Glutamatergic neuron (in vitro differentiated cells): ENCODE results near the gene TCTN1. TPM values are rescaled to one million over a fixed set of nuclear protein-coding genes. Genes with fewer than 3 reads are reported as not detected.

Experiments used
- DNase-seq: peaks from one replicate; pipeline ENCODE4 v3.0.0; 2022
- H3K27ac Mint-ChIP-seq: one replicate; pipeline ENCODE4 v1.8.0; 2020; ENCODE audit warnings: mild to moderate bottlenecking, mixed read lengths, inconsistent platforms; ENCODE audit not compliant: unreplicated experiment
- H3K27me3 Mint-ChIP-seq: one replicate; pipeline ENCODE4 v1.8.0; 2020; ENCODE audit warnings: mild to moderate bottlenecking, moderate library complexity, mixed read lengths, inconsistent platforms; ENCODE audit not compliant: unreplicated experiment
- H3K36me3 Mint-ChIP-seq: one replicate; pipeline ENCODE4 v1.8.0; 2020; ENCODE audit warnings: mild to moderate bottlenecking, mixed read lengths, inconsistent platforms; ENCODE audit not compliant: unreplicated experiment
- H3K4me1 Mint-ChIP-seq: one replicate; pipeline ENCODE4 v1.8.0; 2020; ENCODE audit warnings: mild to moderate bottlenecking, low read depth, mixed read lengths, inconsistent platforms; ENCODE audit not compliant: unreplicated experiment
- H3K4me3 Mint-ChIP-seq: one replicate; pipeline ENCODE4 v1.8.0; 2020; ENCODE audit warnings: mild to moderate bottlenecking, mixed read lengths, inconsistent platforms; ENCODE audit not compliant: unreplicated experiment
- H3K9me3 Mint-ChIP-seq: one replicate; pipeline ENCODE4 v1.8.0; 2020; ENCODE audit warnings: mild to moderate bottlenecking, moderate library complexity, mixed read lengths, inconsistent platforms; ENCODE audit not compliant: unreplicated experiment
- total RNA-seq: library from RNA; stranded (reverse); fragmentation: NEBNext Ultra II Directional; extraction: Animal tissue kit (Norgen Biotek cat#: 25700); gene quantifications from one replicate; pipeline ENCODE4 v1.2.1, GENCODE V29; 2021; ENCODE audit not compliant: unreplicated experiment
- TF ChIP-seq, protein P1 (sequence below): fragments of 200-600 bp; sonication (generic); IDR thresholded peaks from one replicate; pipeline ENCODE4 v1.5.0; 2021; ENCODE audit not compliant: partially characterized antibody, unreplicated experiment

The TCTN1 gene
- total RNA-seq, 1 donor from 2014 or later: 21.8 TPM

DNA sequence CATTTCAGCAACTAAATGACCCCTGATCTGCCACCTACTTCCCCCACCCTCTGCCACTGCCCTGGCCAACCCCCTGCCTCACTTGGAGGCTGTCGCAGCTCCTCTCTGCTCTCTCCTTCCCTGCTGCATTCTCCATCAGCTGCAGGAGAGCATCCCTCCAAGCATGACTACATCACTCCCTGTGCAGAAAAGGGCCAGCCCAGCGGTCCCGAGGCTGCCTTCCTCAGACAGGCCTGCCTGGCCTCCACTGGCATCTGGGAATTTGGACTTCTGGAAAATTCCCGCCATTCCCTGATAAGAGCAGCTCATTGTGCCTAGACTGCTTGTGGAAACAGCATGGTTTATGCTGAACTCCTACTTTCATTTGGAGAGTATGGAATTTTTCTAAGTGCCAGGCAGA is 62.2 kb downstream of the TCTN1 start:
- H3K27me3 Mint-ChIP-seq: peaks cover 2% of the 10 kb centered on the region
- no peaks in the 10 kb centered on the region for H3K9me3 Mint-ChIP-seq
- H3K4me1 Mint-ChIP-seq: no peaks in the 10 kb centered on the region
- no peak overlapping the region for H3K27ac Mint-ChIP-seq
- peaks cover 5% of the 10 kb centered on the region for H3K36me3 Mint-ChIP-seq
- no peak for DNase-seq
- no peak overlapping the region for H3K4me3 Mint-ChIP-seq
- TF ChIP-seq, protein P1, sequence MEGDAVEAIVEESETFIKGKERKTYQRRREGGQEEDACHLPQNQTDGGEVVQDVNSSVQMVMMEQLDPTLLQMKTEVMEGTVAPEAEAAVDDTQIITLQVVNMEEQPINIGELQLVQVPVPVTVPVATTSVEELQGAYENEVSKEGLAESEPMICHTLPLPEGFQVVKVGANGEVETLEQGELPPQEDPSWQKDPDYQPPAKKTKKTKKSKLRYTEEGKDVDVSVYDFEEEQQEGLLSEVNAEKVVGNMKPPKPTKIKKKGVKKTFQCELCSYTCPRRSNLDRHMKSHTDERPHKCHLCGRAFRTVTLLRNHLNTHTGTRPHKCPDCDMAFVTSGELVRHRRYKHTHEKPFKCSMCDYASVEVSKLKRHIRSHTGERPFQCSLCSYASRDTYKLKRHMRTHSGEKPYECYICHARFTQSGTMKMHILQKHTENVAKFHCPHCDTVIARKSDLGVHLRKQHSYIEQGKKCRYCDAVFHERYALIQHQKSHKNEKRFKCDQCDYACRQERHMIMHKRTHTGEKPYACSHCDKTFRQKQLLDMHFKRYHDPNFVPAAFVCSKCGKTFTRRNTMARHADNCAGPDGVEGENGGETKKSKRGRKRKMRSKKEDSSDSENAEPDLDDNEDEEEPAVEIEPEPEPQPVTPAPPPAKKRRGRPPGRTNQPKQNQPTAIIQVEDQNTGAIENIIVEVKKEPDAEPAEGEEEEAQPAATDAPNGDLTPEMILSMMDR: no peak

DNA sequence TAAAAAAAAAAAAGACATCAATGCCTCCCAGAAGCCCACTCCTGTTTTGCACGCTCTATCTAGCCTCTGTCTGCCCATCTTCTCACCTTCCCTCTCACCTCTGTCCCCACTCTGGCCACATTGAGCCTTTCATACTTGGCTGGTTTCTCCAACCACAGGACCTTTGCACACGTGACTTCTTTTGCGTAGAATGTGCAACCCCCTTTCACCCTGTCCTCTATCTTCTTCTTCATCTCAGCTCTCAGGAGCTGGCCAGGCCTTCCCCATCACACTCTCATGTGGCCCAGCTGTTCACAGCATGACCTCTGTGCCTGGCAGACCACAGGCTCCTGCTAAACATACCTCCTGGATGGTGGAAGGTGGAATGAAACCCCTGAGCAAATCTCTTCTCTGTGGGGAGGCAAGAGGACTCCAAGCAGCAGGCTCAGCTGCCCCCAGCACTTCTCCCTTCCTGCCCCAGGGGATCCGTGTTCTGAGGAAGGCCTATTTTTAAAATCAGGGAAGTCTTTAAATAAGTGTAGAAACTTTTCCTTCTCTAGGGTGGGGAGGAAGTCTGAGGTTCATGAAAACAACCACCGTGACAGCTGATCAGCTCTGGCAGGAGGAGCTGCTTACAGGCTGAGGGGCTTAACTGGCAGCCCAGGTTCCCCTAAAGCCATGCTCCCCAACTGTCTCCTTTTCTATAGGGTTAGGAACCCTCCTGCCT is 63.4 kb downstream of the TCTN1 start:
- no peaks in the 10 kb centered on the region for H3K9me3 Mint-ChIP-seq
- H3K36me3 Mint-ChIP-seq: peaks cover 5% of the 10 kb centered on the region
- TF ChIP-seq, protein P1: no peak
- no peaks in the 10 kb centered on the region for H3K4me1 Mint-ChIP-seq
- DNase-seq: no peak
- peaks cover 2% of the 10 kb centered on the region for H3K27me3 Mint-ChIP-seq
- H3K27ac Mint-ChIP-seq: no peak overlapping the region
- H3K4me3 Mint-ChIP-seq: no peak overlapping the region

DNA sequence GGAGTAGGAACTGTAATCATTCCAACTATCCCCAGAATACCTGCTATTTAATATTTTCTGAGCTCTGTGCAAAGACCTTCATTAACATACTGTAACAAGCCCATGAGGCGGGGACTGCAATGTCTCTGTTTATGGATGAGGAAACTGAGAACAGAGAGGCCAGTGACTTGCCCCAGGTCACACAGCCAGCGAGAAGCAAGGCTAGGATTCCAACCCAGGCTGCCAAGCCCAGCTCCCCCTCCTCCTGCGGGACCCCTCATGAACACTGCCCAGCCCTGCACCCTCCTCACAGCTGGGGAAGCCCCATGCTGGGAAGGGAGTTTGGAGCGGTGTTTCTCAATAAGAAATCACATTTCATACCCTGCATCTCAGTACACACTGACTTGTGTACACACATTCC is 64.1 kb downstream of the TCTN1 start:
- H3K27me3 Mint-ChIP-seq: peaks cover 2% of the 10 kb centered on the region
- H3K4me1 Mint-ChIP-seq: no peaks in the 10 kb centered on the region
- TF ChIP-seq, protein P1: no peak
- H3K27ac Mint-ChIP-seq: no peak overlapping the region
- H3K36me3 Mint-ChIP-seq: peaks cover 5% of the 10 kb centered on the region
- no peak overlapping the region for H3K4me3 Mint-ChIP-seq
- no peaks in the 10 kb centered on the region for H3K9me3 Mint-ChIP-seq
- no peak for DNase-seq

DNA sequence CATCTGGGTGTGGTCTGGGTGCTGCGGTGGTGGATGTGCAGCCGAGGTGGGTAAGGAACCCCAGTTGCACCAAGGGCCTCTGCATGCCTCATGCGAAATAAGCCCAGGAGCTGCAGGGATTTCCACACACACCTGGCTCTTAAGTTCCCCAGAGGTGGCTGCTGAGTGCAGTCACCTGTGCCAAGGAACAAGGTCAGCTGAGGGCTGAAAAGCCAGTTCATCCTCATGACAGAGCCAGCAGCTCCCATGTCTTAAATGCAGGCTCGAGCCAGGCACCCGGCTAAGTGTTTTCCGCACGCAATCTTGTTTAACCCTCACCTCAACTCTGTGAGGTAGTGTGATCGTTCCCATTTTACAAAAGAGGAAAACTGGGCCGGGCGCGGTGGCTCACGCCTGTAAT is 65.3 kb downstream of the TCTN1 start:
- Mint-ChIP-seq H3K27me3 (peaks cover 2% of the 10 kb centered on the region), H3K27ac (no peak overlapping the region), H3K4me1 (no peaks in the 10 kb centered on the region), H3K36me3 (peaks cover 5% of the 10 kb centered on the region), H3K9me3 (no peaks in the 10 kb centered on the region), H3K4me3 (no peak overlapping the region)
- no peak for DNase-seq
- TF ChIP-seq, protein P1: no peak

DNA sequence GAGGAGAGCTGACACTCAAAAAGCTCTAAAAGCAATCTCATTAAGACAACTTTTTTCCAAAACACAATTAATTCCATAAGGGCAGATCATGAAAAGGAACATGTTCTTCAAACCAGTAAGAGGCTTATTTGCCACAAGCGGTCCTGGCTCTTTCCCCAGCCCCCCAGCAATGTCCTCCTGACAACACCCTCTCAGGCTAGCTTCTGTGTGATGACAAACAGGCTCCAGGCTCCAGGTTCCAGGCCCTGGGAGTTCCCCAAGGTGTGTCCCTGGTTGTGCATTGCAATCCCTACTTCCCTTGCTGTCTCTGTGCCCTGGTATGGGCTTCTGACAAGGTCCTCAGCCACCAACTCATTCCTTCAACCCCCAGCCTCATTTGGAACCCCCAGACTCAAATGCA is 66.1 kb downstream of the TCTN1 start:
- H3K27me3 Mint-ChIP-seq: peaks cover 2% of the 10 kb centered on the region
- DNase-seq: no peak
- no peak overlapping the region for H3K27ac Mint-ChIP-seq
- H3K36me3 Mint-ChIP-seq: no peaks in the 10 kb centered on the region
- H3K4me1 Mint-ChIP-seq: no peaks in the 10 kb centered on the region
- TF ChIP-seq, protein P1: no peak
- H3K9me3 Mint-ChIP-seq: no peaks in the 10 kb centered on the region
- no peak overlapping the region for H3K4me3 Mint-ChIP-seq
